ENCODE results near the gene MRPS23. TPM values are rescaled to one million over a fixed set of nuclear protein-coding genes. Genes with fewer than 3 reads are reported as not detected.

The MRPS23 gene
- total RNA-seq, 1 donor = 19.9 TPM

GRCh38 chr17:57888311-57889216, 38.7 kb upstream of the MRPS23 start:
- H3K27me3 ChIP-seq (ENCODE audit: insufficient read depth, low read length) = no peaks in the 10 kb centered on the region
- DNase-seq (ENCODE audit: insufficient read length, low spot score, missing footprints) = no peak
- peak overlapping the region; percentile 3 for H3K27ac ChIP-seq (ENCODE audit: low read depth, low read length)
- no peaks in the 10 kb centered on the region for H3K9me3 ChIP-seq (ENCODE audit: low read depth, low read length)
- H4K20me1 ChIP-seq (ENCODE audit: insufficient read depth, low read length) = no peaks in the 10 kb centered on the region
- peaks cover 7% of the 10 kb centered on the region for H3K36me3 ChIP-seq (ENCODE audit: insufficient read depth, low read length)
- no peak overlapping the region for H3K4me2 ChIP-seq (ENCODE audit: insufficient read depth, low read length)
- TF ChIP-seq CTCF (IDR thresholded peaks at IDR 0.05; ENCODE audit: extremely low read depth, low read depth, low read length) = no peak
- peaks cover 49% of the 10 kb centered on the region for H3K79me2 ChIP-seq (ENCODE audit: insufficient read depth, low read length)
- H2AFZ ChIP-seq (ENCODE audit: low read length) = no peak overlapping the region
- H3K4me3 ChIP-seq (ENCODE audit: insufficient read depth, low read length) = no peak overlapping the region
- peaks cover 49% of the 10 kb centered on the region for H3K4me1 ChIP-seq (ENCODE audit: insufficient read depth, low read length)

- Histone ChIP-seq H3K9me3 (ENCODE audit: low read depth, low read length) (no peaks in the 10 kb centered on the region), H3K27me3 (ENCODE audit: insufficient read depth, low read length) (no peaks in the 10 kb centered on the region), H3K4me3 (ENCODE audit: insufficient read depth, low read length) (no peak overlapping the region), H3K79me2 (ENCODE audit: insufficient read depth, low read length) (peaks cover 47% of the 10 kb centered on the region), H3K4me1 (ENCODE audit: insufficient read depth, low read length) (peaks cover 36% of the 10 kb centered on the region), H3K4me2 (ENCODE audit: insufficient read depth, low read length) (no peak overlapping the region), H3K27ac (ENCODE audit: low read depth, low read length) (no peak overlapping the region), H4K20me1 (ENCODE audit: insufficient read depth, low read length) (no peaks in the 10 kb centered on the region), H3K36me3 (ENCODE audit: insufficient read depth, low read length) (peaks cover 17% of the 10 kb centered on the region), H2AFZ (ENCODE audit: low read length) (no peak overlapping the region)
- no peak for TF ChIP-seq CTCF (IDR thresholded peaks at IDR 0.05; ENCODE audit: extremely low read depth, low read depth, low read length)
- DNase-seq (ENCODE audit: insufficient read length, low spot score, missing footprints) = peak; percentile 63
These were observed 37.3 kb upstream of the MRPS23 start for GRCh38 chr17:57887161-57887560.

GRCh38 chr17:57886020-57886419, 36.2 kb upstream of the MRPS23 start:
- Histone ChIP-seq H3K79me2 (ENCODE audit: insufficient read depth, low read length) (peaks cover 36% of the 10 kb centered on the region), H3K4me1 (ENCODE audit: insufficient read depth, low read length) (peaks cover 36% of the 10 kb centered on the region), H3K9me3 (ENCODE audit: low read depth, low read length) (no peaks in the 10 kb centered on the region), H3K36me3 (ENCODE audit: insufficient read depth, low read length) (peaks cover 17% of the 10 kb centered on the region), H3K4me2 (ENCODE audit: insufficient read depth, low read length) (no peak overlapping the region), H2AFZ (ENCODE audit: low read length) (no peak overlapping the region), H3K27me3 (ENCODE audit: insufficient read depth, low read length) (no peaks in the 10 kb centered on the region), H3K27ac (ENCODE audit: low read depth, low read length) (no peak overlapping the region), H3K4me3 (ENCODE audit: insufficient read depth, low read length) (no peak overlapping the region), H4K20me1 (ENCODE audit: insufficient read depth, low read length) (no peaks in the 10 kb centered on the region)
- TF ChIP-seq CTCF (IDR thresholded peaks at IDR 0.05; ENCODE audit: extremely low read depth, low read depth, low read length) = no peak
- DNase-seq (ENCODE audit: insufficient read length, low spot score, missing footprints) = no peak

GRCh38 chr17:57885148-57885915, 35.5 kb upstream of the MRPS23 start:
- H3K4me2 ChIP-seq (ENCODE audit: insufficient read depth, low read length) = no peak overlapping the region
- no peak overlapping the region for H3K27ac ChIP-seq (ENCODE audit: low read depth, low read length)
- peaks cover 34% of the 10 kb centered on the region for H3K4me1 ChIP-seq (ENCODE audit: insufficient read depth, low read length)
- DNase-seq (ENCODE audit: insufficient read length, low spot score, missing footprints) = no peak
- H3K36me3 ChIP-seq (ENCODE audit: insufficient read depth, low read length) = peaks cover 17% of the 10 kb centered on the region
- no peak overlapping the region for H3K4me3 ChIP-seq (ENCODE audit: insufficient read depth, low read length)
- peaks cover 34% of the 10 kb centered on the region for H3K79me2 ChIP-seq (ENCODE audit: insufficient read depth, low read length)
- no peak overlapping the region for H2AFZ ChIP-seq (ENCODE audit: low read length)
- H4K20me1 ChIP-seq (ENCODE audit: insufficient read depth, low read length) = no peaks in the 10 kb centered on the region
- no peaks in the 10 kb centered on the region for H3K27me3 ChIP-seq (ENCODE audit: insufficient read depth, low read length)
- TF ChIP-seq CTCF (IDR thresholded peaks at IDR 0.05; ENCODE audit: extremely low read depth, low read depth, low read length) = no peak
- H3K9me3 ChIP-seq (ENCODE audit: low read depth, low read length) = no peaks in the 10 kb centered on the region
